GM23338 (cell line): Measurements from ENCODE around the gene NCOA1. TPM values are rescaled to one million over a fixed set of nuclear protein-coding genes. Genes with fewer than 3 reads are reported as not detected.

Experiments used
- ATAC-seq: fragments of 200-7000 bp; cut with Tn5 transposase; 3 replicates; pipeline ENCODE4 v1.9.1; 2020
- DNase-seq: peaks from one replicate; pipeline ENCODE4 v3.0.0-alpha.2; 2015; ENCODE audit warnings: low spot score
- H2AFZ ChIP-seq: fragments of 200-600 bp; sonication (generic); 2 replicates; pipeline ENCODE4 v1.8.0; 2016; ENCODE audit warnings: antibody characterized with exemption, mild to moderate bottlenecking, moderate library complexity
- H3F3A ChIP-seq: fragments of 200-600 bp; sonication (generic); replicated peaks from 2 replicates; pipeline ENCODE4 v1.8.0; 2017; ENCODE audit warnings: antibody characterized with exemption, mixed run types, low read depth
- H3K27ac ChIP-seq: fragments of 200-600 bp; sonication (generic); 2 replicates; pipeline ENCODE4 v1.6.1; 2016; ENCODE audit warnings: low read depth
- H3K27me3 ChIP-seq: fragments of 200-600 bp; sonication (generic); 2 replicates; pipeline ENCODE4 v1.8.0; 2016; ENCODE audit warnings: mild to moderate bottlenecking, mixed run types, moderate library complexity; ENCODE audit not compliant: insufficient read depth
- H3K36me3 ChIP-seq: fragments of 200-600 bp; sonication (generic); 2 replicates; pipeline ENCODE4 v1.8.0; 2016; ENCODE audit warnings: mild to moderate bottlenecking; ENCODE audit not compliant: insufficient read depth
- H3K4me1 ChIP-seq: fragments of 200-600 bp; sonication (generic); 2 replicates; pipeline ENCODE4 v1.8.0; 2016; ENCODE audit warnings: mild to moderate bottlenecking, moderate library complexity; ENCODE audit not compliant: insufficient read depth
- H3K4me2 ChIP-seq: fragments of 200-600 bp; sonication (generic); 2 replicates; pipeline ENCODE4 v1.7.1; 2017; ENCODE audit warnings: mixed run types
- H3K4me3 ChIP-seq: fragments of 200-600 bp; sonication (generic); 2 replicates; pipeline ENCODE4 v1.6.1; 2016; ENCODE audit warnings: mixed run types
- H3K79me2 ChIP-seq: fragments of 200-600 bp; sonication (generic); replicated peaks from 2 replicates; pipeline ENCODE4 v1.8.0; 2017; ENCODE audit warnings: mild to moderate bottlenecking; ENCODE audit not compliant: insufficient read depth
- H3K9me2 ChIP-seq: fragments of 200-600 bp; sonication (generic); 2 replicates; pipeline ENCODE4 v1.8.0; 2017; ENCODE audit not compliant: insufficient read depth
- H4K20me1 ChIP-seq: fragments of 200-600 bp; sonication (generic); replicated peaks from 2 replicates; pipeline ENCODE4 v1.8.0; 2017; ENCODE audit warnings: mild to moderate bottlenecking; ENCODE audit not compliant: insufficient read depth
- H3K27ac Mint-ChIP-seq: 2 replicates; pipeline ENCODE4 v1.8.0; 2020; ENCODE audit warnings: inconsistent platforms, mild to moderate bottlenecking, moderate library complexity, mixed read lengths
- H3K27me3 Mint-ChIP-seq: 3 replicates; pipeline ENCODE4 v1.8.0; 2022; ENCODE audit warnings: low read depth, mild to moderate bottlenecking, moderate library complexity, mixed read lengths, inconsistent platforms; ENCODE audit not compliant: insufficient read depth, poor library complexity
- H3K36me3 Mint-ChIP-seq: 3 replicates; pipeline ENCODE4 v1.8.0; 2021; ENCODE audit warnings: low read depth, mild to moderate bottlenecking, inconsistent platforms, moderate library complexity, mixed read lengths
- H3K4me1 Mint-ChIP-seq: 3 replicates; pipeline ENCODE4 v1.8.0; 2020; ENCODE audit warnings: mild to moderate bottlenecking, inconsistent platforms, mixed read lengths
- H3K4me3 Mint-ChIP-seq: 3 replicates; pipeline ENCODE4 v1.8.0; 2021; ENCODE audit warnings: moderate library complexity, mild to moderate bottlenecking, inconsistent platforms, mixed read lengths
- H3K9me3 Mint-ChIP-seq: 3 replicates; pipeline ENCODE4 v1.8.0; 2020; ENCODE audit warnings: moderate library complexity, mild to moderate bottlenecking, inconsistent platforms, mixed read lengths
- CREB1 ChIP-seq: fragments of 250-450 bp; sonication (Bioruptor Pico); IDR thresholded peaks from 2 replicates; pipeline ENCODE4 v1.5.0; 2020; ENCODE audit warnings: low read depth, mild to moderate bottlenecking, moderate library complexity
- EZH2 ChIP-seq: fragments of 200-600 bp; sonication (generic); IDR thresholded peaks from one replicate; pipeline ENCODE4 v1.8.0; 2017; ENCODE audit warnings: antibody characterized with exemption, mild to moderate bottlenecking, low read depth; ENCODE audit not compliant: unreplicated experiment
- EZH2phosphoT487 ChIP-seq: fragments of 200-600 bp; sonication (generic); IDR thresholded peaks from one replicate; pipeline ENCODE4 v1.8.1; 2018; ENCODE audit warnings: antibody characterized with exemption; ENCODE audit not compliant: unreplicated experiment
- JUNB ChIP-seq: IDR thresholded peaks from one replicate; pipeline ENCODE4 v1.6.1; 2016; ENCODE audit warnings: antibody characterized with exemption; ENCODE audit not compliant: unreplicated experiment
- NANOG ChIP-seq: IDR thresholded peaks from 2 replicates; pipeline ENCODE4 v1.6.1; 2016; ENCODE audit warnings: antibody characterized with exemption, borderline replicate concordance
- POLR2AphosphoS5 ChIP-seq: IDR thresholded peaks from 2 replicates; pipeline ENCODE4 v1.6.1; 2016; ENCODE audit warnings: antibody characterized with exemption, low read depth
- REST ChIP-seq: IDR thresholded peaks from one replicate; pipeline ENCODE4 v1.6.1; 2018; ENCODE audit warnings: antibody characterized with exemption; ENCODE audit not compliant: unreplicated experiment
- ZNF114 ChIP-seq: fragments of 250-450 bp; sonication (Bioruptor Pico); IDR thresholded peaks from 2 replicates; pipeline ENCODE4 v1.5.0; 2020; ENCODE audit warnings: mild to moderate bottlenecking, moderate library complexity
- ZNF331 ChIP-seq: fragments of 250-450 bp; sonication (Bioruptor Pico); IDR thresholded peaks from 2 replicates; pipeline ENCODE4 v1.5.0; 2020; ENCODE audit warnings: low read depth, mild to moderate bottlenecking, moderate library complexity
- ZNF462 ChIP-seq: fragments of 250-450 bp; sonication (Bioruptor Pico); IDR thresholded peaks from 2 replicates; pipeline ENCODE4 v1.5.0; 2020; ENCODE audit warnings: mild to moderate bottlenecking, moderate library complexity
- polyA plus RNA-seq: library from polyadenylated mRNA; unstranded; fragments of >200 nt; fragmentation: Nextera tagmentation; extraction: Ambion mirVana; gene quantifications from 2 replicates; pipeline ENCODE4 v1.2.1, GENCODE V29; 2016
- total RNA-seq: library from RNA; depleted of rRNA; stranded (reverse); fragments of >200 nt; shearing (Covaris generic); gene quantifications from 2 replicates; pipeline ENCODE4 v1.2.3, GENCODE V29; 2014

Gene NCOA1
- total and polyA plus RNA-seq, 2 experiments from 2014 or later = 7.1 to 15.1 TPM

GRCh38 chr2:24725956-24726355 lies 234.9 kb downstream of the NCOA1 start (continued):
- TF ChIP-seq ZNF462 (CRISPR knock-in tag) (no peak), JUNB (no peak), CREB1 (CRISPR knock-in tag) (no peak), REST (no peak), NANOG (no peak), EZH2phosphoT487 (no peak), POLR2AphosphoS5 (no peak)

GRCh38 chr2:24730481-24730880 lies 239.4 kb downstream of the NCOA1 start:
- Histone ChIP-seq H2AFZ (no peak overlapping the region), H3F3A (no peaks in the 10 kb centered on the region), H3K27me3 (no peaks in the 10 kb centered on the region), H4K20me1 (no peaks in the 10 kb centered on the region; the same call in 1 of the 2 replicates), H3K36me3 (no peaks in the 10 kb centered on the region), H3K9me2 (no peaks in the 10 kb centered on the region), H3K79me2 (no peaks in the 10 kb centered on the region), H3K4me1 (no peaks in the 10 kb centered on the region), H3K27ac (no peak overlapping the region), H3K4me2 (no peak overlapping the region), H3K4me3 (no peak overlapping the region)
- Mint-ChIP-seq H3K4me1 (no peaks in the 10 kb centered on the region), H3K27ac (no peak overlapping the region), H3K27me3 (no peaks in the 10 kb centered on the region), H3K4me3 (no peak overlapping the region), H3K9me3 (no peaks in the 10 kb centered on the region), H3K36me3 (no peaks in the 10 kb centered on the region)
- ATAC-seq (no peak), DNase-seq (no peak)
- no peak for TF ChIP-seq CREB1 (CRISPR knock-in tag)
- no peak for TF ChIP-seq EZH2
- TF ChIP-seq NANOG = no peak
- no peak for TF ChIP-seq POLR2AphosphoS5
- TF ChIP-seq JUNB = no peak
- TF ChIP-seq REST = no peak
- TF ChIP-seq ZNF114 = no peak
- no peak for TF ChIP-seq ZNF331 (CRISPR knock-in tag)
